HL-60 (cell line): ENCODE data around the gene CLIC4.
"Not testable (repeated sequence)": the region's sequence is repeated elsewhere in the genome, so short reads cannot be mapped to it uniquely, and the experiment has no call there.

Experiments
- POLR2AphosphoS5 ChIP-seq: IDR thresholded peaks from 2 replicates; pipeline ENCODE4 v1.6.1; 2012; ENCODE audit warnings: low read depth
- TF ChIP-seq, protein P1 (sequence below): IDR thresholded peaks from one replicate; pipeline ENCODE4 v1.5.1; 2011; ENCODE audit warnings: low read length, control low read depth, inconsistent platforms; ENCODE audit not compliant: insufficient read depth
- TF ChIP-seq, protein P2 (sequence below): IDR thresholded peaks from 2 replicates; pipeline ENCODE4 v1.6.1; 2012; ENCODE audit warnings: low read depth; ENCODE audit not compliant: insufficient replicate concordance

DNA sequence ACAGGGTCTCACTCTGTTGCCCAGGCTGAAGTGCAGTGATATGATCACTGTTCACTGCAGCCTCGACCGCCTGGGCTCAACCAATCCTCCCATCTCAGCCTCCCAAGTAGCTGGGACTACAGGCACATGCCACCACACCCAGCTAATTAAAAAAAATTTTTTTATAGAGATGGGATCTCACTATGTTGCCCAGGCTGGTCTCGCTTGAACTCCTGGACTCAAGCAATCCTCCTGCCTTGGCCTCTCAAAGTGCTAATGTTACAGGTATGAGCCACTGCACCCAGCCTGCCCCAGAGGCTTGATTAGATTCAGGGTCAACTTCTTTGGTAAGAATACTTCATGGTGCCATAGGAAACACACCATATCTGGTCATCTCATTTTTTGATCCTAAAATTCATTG lies 66.2 kb downstream of the CLIC4 start:
- TF ChIP-seq, protein P1, sequence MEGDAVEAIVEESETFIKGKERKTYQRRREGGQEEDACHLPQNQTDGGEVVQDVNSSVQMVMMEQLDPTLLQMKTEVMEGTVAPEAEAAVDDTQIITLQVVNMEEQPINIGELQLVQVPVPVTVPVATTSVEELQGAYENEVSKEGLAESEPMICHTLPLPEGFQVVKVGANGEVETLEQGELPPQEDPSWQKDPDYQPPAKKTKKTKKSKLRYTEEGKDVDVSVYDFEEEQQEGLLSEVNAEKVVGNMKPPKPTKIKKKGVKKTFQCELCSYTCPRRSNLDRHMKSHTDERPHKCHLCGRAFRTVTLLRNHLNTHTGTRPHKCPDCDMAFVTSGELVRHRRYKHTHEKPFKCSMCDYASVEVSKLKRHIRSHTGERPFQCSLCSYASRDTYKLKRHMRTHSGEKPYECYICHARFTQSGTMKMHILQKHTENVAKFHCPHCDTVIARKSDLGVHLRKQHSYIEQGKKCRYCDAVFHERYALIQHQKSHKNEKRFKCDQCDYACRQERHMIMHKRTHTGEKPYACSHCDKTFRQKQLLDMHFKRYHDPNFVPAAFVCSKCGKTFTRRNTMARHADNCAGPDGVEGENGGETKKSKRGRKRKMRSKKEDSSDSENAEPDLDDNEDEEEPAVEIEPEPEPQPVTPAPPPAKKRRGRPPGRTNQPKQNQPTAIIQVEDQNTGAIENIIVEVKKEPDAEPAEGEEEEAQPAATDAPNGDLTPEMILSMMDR: not testable (repeated sequence)
- TF ChIP-seq, protein P2, sequence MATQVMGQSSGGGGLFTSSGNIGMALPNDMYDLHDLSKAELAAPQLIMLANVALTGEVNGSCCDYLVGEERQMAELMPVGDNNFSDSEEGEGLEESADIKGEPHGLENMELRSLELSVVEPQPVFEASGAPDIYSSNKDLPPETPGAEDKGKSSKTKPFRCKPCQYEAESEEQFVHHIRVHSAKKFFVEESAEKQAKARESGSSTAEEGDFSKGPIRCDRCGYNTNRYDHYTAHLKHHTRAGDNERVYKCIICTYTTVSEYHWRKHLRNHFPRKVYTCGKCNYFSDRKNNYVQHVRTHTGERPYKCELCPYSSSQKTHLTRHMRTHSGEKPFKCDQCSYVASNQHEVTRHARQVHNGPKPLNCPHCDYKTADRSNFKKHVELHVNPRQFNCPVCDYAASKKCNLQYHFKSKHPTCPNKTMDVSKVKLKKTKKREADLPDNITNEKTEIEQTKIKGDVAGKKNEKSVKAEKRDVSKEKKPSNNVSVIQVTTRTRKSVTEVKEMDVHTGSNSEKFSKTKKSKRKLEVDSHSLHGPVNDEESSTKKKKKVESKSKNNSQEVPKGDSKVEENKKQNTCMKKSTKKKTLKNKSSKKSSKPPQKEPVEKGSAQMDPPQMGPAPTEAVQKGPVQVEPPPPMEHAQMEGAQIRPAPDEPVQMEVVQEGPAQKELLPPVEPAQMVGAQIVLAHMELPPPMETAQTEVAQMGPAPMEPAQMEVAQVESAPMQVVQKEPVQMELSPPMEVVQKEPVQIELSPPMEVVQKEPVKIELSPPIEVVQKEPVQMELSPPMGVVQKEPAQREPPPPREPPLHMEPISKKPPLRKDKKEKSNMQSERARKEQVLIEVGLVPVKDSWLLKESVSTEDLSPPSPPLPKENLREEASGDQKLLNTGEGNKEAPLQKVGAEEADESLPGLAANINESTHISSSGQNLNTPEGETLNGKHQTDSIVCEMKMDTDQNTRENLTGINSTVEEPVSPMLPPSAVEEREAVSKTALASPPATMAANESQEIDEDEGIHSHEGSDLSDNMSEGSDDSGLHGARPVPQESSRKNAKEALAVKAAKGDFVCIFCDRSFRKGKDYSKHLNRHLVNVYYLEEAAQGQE: not testable (repeated sequence)
- TF ChIP-seq POLR2AphosphoS5: not testable (repeated sequence)
